GM12878 (cell line): ENCODE results near the gene PLEKHG4B. TPM values are rescaled to one million over a fixed set of nuclear protein-coding genes. Genes with fewer than 3 reads are reported as not detected.

ENCODE experiments used
- ATAC-seq: fragments of 200-7000 bp; cut with Tn5 transposase; 3 replicates; pipeline ENCODE4 v1.9.1; 2020; ENCODE audit warnings: mild to moderate bottlenecking, moderate library complexity
- BruUV-seq: library from RNA; stranded (reverse); fragments of 400-500 nt; replicated peaks from 2 replicates; lab custom pipeline; 2021; lab: Mats Ljungman, UMichigan
- CTCF ChIA-PET: fragments of 300-600 bp; sonication (Branson Sonifier 250); formaldehyde crosslinking; extraction: SDS; loops from one replicate; lab custom pipeline; 2021; ENCODE audit warnings: inconsistent platforms; lab: Yijun Ruan, JAX
- POLR2A ChIA-PET: fragments of 350-600 bp; formaldehyde crosslinking; extraction: SDS; loops from one replicate; lab custom pipeline; 2021; ENCODE audit warnings: inconsistent platforms; lab: Charles Lee
- RAD21 ChIA-PET: fragments of 300-600 bp; sonication (Branson Sonifier 250); formaldehyde crosslinking; loops from one replicate; lab custom pipeline; 2023; ENCODE audit warnings: antibody characterized with exemption; ENCODE audit not compliant: unreplicated experiment; lab: Charles Lee
- SMC1A ChIA-PET: fragments of 300-600 bp; sonication (Branson Sonifier 250); formaldehyde crosslinking; loops from one replicate; lab custom pipeline; 2023; ENCODE audit not compliant: unreplicated experiment, uncharacterized antibody; lab: Charles Lee
- DNase-seq: peaks from one replicate; pipeline ENCODE4 v3.0.0-alpha.2; 2011; ENCODE audit warnings: low read depth, low spot score
- FAIRE-seq: peaks from 3 replicates; lab custom pipeline; 2011; peaks lifted over from hg19 to GRCh38; lab: Jason Lieb, UNC
- H2AFZ ChIP-seq: 2 replicates; pipeline ENCODE4 v1.6.0; 2011; ENCODE audit warnings: low read depth, low read length, control low read depth; ENCODE audit not compliant: control insufficient read depth
- H3K27ac ChIP-seq: 2 replicates; pipeline ENCODE4 v1.5.1; 2011; ENCODE audit warnings: control low read depth; ENCODE audit not compliant: control insufficient read depth, insufficient read depth
- H3K27me3 ChIP-seq, 2 experiments: replicated peaks in 1 of 2; 2 replicates each; pipeline versions ENCODE4 v1.6.0 to v1.6.1; 2011; ENCODE audit warnings: low read length in 1 of 2; ENCODE audit not compliant: control insufficient read depth in 2 of 2, insufficient read depth in 2 of 2
- H3K36me3 ChIP-seq, 2 experiments: 2 replicates each; pipeline ENCODE4 v1.5.1; 2011; ENCODE audit warnings: low read length in 1 of 2; ENCODE audit not compliant: control insufficient read depth in 2 of 2, insufficient read depth in 2 of 2
- H3K4me1 ChIP-seq: 2 replicates; pipeline ENCODE4 v1.6.1; 2011; ENCODE audit warnings: mild to moderate bottlenecking, low read length, moderate library complexity, mixed read lengths; ENCODE audit not compliant: control insufficient read depth, insufficient read depth
- H3K4me2 ChIP-seq: 2 replicates; pipeline ENCODE4 v1.6.0; 2011; ENCODE audit warnings: control low read depth; ENCODE audit not compliant: control insufficient read depth, insufficient read depth
- H3K4me3 ChIP-seq: fragments of 200-600 bp; sonication (generic); 2 replicates; pipeline ENCODE4 v1.5.1; 2016
- H3K79me2 ChIP-seq: 2 replicates; pipeline ENCODE4 v1.6.0; 2011; ENCODE audit warnings: low read length; ENCODE audit not compliant: control insufficient read depth, insufficient read depth
- H3K9ac ChIP-seq: 2 replicates; pipeline ENCODE4 v1.8.0; 2011; ENCODE audit warnings: low read length, control low read depth, mixed read lengths; ENCODE audit not compliant: control insufficient read depth, insufficient read depth
- H3K9me3 ChIP-seq: replicated peaks from 3 replicates; pipeline ENCODE4 v1.5.1; 2011; ENCODE audit warnings: mild to moderate bottlenecking, low read length; ENCODE audit not compliant: control insufficient read depth, insufficient read depth
- H4K20me1 ChIP-seq: 2 replicates; pipeline ENCODE4 v1.6.0; 2011; ENCODE audit not compliant: control insufficient read depth, insufficient read depth
- BHLHE40 ChIP-seq, 2 experiments: fragments of 450-650 bp in 1 of 2; IDR thresholded peaks; 2 replicates each; pipeline ENCODE4 v1.6.1; 2011 to 2017; ENCODE audit warnings: low read depth in 2 of 2, borderline replicate concordance in 1 of 2, improper control_type of control experiment in 1 of 2, low read length in 1 of 2, mild to moderate bottlenecking in 1 of 2
- CREB1 ChIP-seq: IDR thresholded peaks from 2 replicates; pipeline ENCODE4 v1.6.1; 2012; ENCODE audit warnings: low read depth, mild to moderate bottlenecking, inconsistent platforms
- HCFC1 ChIP-seq: fragments of 150-350 bp; IDR thresholded peaks from 2 replicates; pipeline ENCODE4 v1.6.1; 2014; ENCODE audit warnings: low read length
- KDM1A ChIP-seq: fragments of 200-600 bp; sonication (generic); IDR thresholded peaks from 2 replicates; pipeline ENCODE4 v1.6.1; 2016; ENCODE audit warnings: borderline replicate concordance
- POLR2AphosphoS2 ChIP-seq: IDR thresholded peaks from 2 replicates; pipeline ENCODE4 v1.6.1; 2011; ENCODE audit warnings: low read depth, mild to moderate bottlenecking, low read length, improper control_type of control experiment, moderate library complexity
- RBBP5 ChIP-seq: fragments of 200-600 bp; sonication (generic); conservative IDR thresholded peaks from 2 replicates; pipeline ENCODE4 v1.6.1; 2016
- SREBF1 ChIP-seq: IDR thresholded peaks from 2 replicates; pipeline ENCODE4 v1.6.1; 2012; ENCODE audit warnings: mild to moderate bottlenecking, low read length
- TCF12 ChIP-seq: IDR thresholded peaks from 2 replicates; pipeline ENCODE4 v1.6.1; 2011; ENCODE audit warnings: low read depth, mild to moderate bottlenecking, low read length
- ZNF24 ChIP-seq: fragments of 450-650 bp; IDR thresholded peaks from 2 replicates; pipeline ENCODE4 v1.6.1; 2017; ENCODE audit warnings: antibody characterized with exemption, mild to moderate bottlenecking
- ZSCAN29 ChIP-seq: fragments of 450-650 bp; IDR thresholded peaks from 2 replicates; pipeline ENCODE4 v1.6.1; 2017; ENCODE audit warnings: mild to moderate bottlenecking, moderate library complexity
- WGBS: methylation state at CpG from one replicate; pipeline ENCODE4 v1.1.6; 2016; ENCODE audit warnings: low lambda C conversion rate; ENCODE audit not compliant: insufficient replicate concordance, insufficient coverage; ENCODE audit errors: missing lambda C conversion rate; 5-methylcytosine and 5-hydroxymethylcytosine counted together
- in situ Hi-C: fragments of 300-500 bp; cut with MboI; formaldehyde crosslinking; loops from 9 replicates; pipeline ENCODE4 v1.14.3; 2018; ENCODE audit warnings: mixed read lengths
- intact Hi-C: fragments of 100-400 bp; cut with micrococcal nuclease; formaldehyde crosslinking; loops from one replicate; pipeline ENCODE4 v1.14.2; 2022; ENCODE audit not compliant: unreplicated experiment
- polyA plus RNA-seq, 11 experiments: library from polyadenylated mRNA; depleted of rRNA in 4 of 11; unstranded in 6 of 11; stranded (reverse) in 5 of 11; fragments of >200 nt; fragmentation: Nextera tagmentation in 4 of 11; fragmentation: Illumina TruSeq in 1 of 11; extraction: Ambion mirVana in 4 of 11; extraction: Trizol in 1 of 11; gene quantifications; 1 replicate in 1 of 11; 2 replicates in 10 of 11; pipeline versions ENCODE4 v1.2.1 to v1.2.3, GENCODE V29; 2011 to 2016; ENCODE audit warnings: inconsistent platforms in 2 of 11, missing spikeins in 2 of 11, low read depth in 1 of 11
- total RNA-seq, 4 experiments: library from RNA; depleted of rRNA in 3 of 4; stranded (reverse); fragments of >200 nt in 3 of 4; fragmentation: Illumina TruSeq in 1 of 4; extraction: Trizol in 1 of 4; gene quantifications; 2 replicates each; pipeline versions ENCODE4 v1.2.1 to v1.2.3, GENCODE V29; 2013 to 2021

The PLEKHG4B gene
- total and polyA plus RNA-seq, 10 of the 15 experiments (the other 5 are each of a cell fraction or from before 2014, with no cell fraction given): under 0.01 to 0.05 (median 0.01) TPM; not detected in 6

- no peak overlapping the region for H3K4me3 ChIP-seq
- H3K27ac ChIP-seq: no peak overlapping the region
- H3K9ac ChIP-seq: no peak overlapping the region
- ChIA-PET RAD21 (no interaction called here), POLR2A (no interaction called here), CTCF (no interaction called here), SMC1A (no interaction called here)
- no TSS peak for BruUV-seq
- intact Hi-C loops (no loop called here), in situ Hi-C loops (no loop called here)
- no peaks in the 10 kb centered on the region for H3K79me2 ChIP-seq
- FAIRE-seq: no peak
- TF ChIP-seq RBBP5 (no peak), ZSCAN29 (no peak), KDM1A (no peak), POLR2AphosphoS2 (no peak), CREB1 (no peak), TCF12 (no peak), ZNF24 (no peak), BHLHE40 (IDR thresholded peaks at IDR 0.05; ENCODE audit: borderline replicate concordance in 1 of 2, low read depth in 2 of 2, low read length in 1 of 2) (no peak), HCFC1 (no peak), SREBF1 (no peak)
- H4K20me1 ChIP-seq: no peaks in the 10 kb centered on the region
- no peak overlapping the region for H2AFZ ChIP-seq
- H3K27me3 ChIP-seq: no peaks in the 10 kb centered on the region
- H3K36me3 ChIP-seq: no peaks in the 10 kb centered on the region
- no peak for ATAC-seq
- H3K4me2 ChIP-seq: no peak overlapping the region
- no peaks in the 10 kb centered on the region; the same call in 2 of the 3 replicates for H3K9me3 ChIP-seq
- DNase-seq: no peak
- H3K4me1 ChIP-seq: no peaks in the 10 kb centered on the region
- WGBS: 70% methylated on average over 28 of the region's 28 CpGs
Measured at GRCh38 chr5:54876-55569, 36.9 kb upstream of the PLEKHG4B start.
